Lower leg skin (tissue), 4 donors: Measurements from ENCODE around the gene EMC10. TPM values are rescaled to one million over a fixed set of nuclear protein-coding genes. Genes with fewer than 3 reads are reported as not detected.

Experiments
- DNase-seq, 2 donors: peaks; one replicate each; pipeline ENCODE4 v3.0.0-alpha.2; 2019; ENCODE audit warnings: low spot score in 2 of 2
- H3K4me3 ChIP-seq: fragments of 200-600 bp; sonication (generic); 2 replicates; pipeline ENCODE4 v1.5.1; 2017; ENCODE audit warnings: mild to moderate bottlenecking, low read depth; ENCODE audit not compliant: poor library complexity, severe bottlenecking
- CTCF ChIP-seq, 3 donors: fragments of 450-650 bp; IDR thresholded peaks; one replicate each; pipeline ENCODE4 v1.5.1; 2016; ENCODE audit warnings: antibody characterized with exemption in 3 of 3, mild to moderate bottlenecking in 3 of 3, moderate library complexity in 2 of 3
- POLR2A ChIP-seq, 2 donors: fragments of 450-650 bp; IDR thresholded peaks; one replicate each; pipeline ENCODE4 v1.6.1; 2016 to 2017; ENCODE audit warnings: antibody characterized with exemption in 2 of 2, mild to moderate bottlenecking in 1 of 2, moderate library complexity in 1 of 2
- WGBS, 2 donors: methylation state at CpG; one replicate each; pipeline ENCODE4 v1.1.5; 2018; 5-methylcytosine and 5-hydroxymethylcytosine counted together
- intact Hi-C: fragments of 100-400 bp; cut with DNase I; formaldehyde crosslinking; loops from one replicate; pipeline ENCODE4 v1.15.0; 2023; ENCODE audit warnings: low total_unique reads
- total RNA-seq, 4 donors: library from RNA; depleted of rRNA; stranded (reverse); fragments of >200 nt; gene quantifications; one replicate each; pipeline ENCODE4 v1.1.0, GENCODE V29; 2016

Gene EMC10
- total RNA-seq, 4 donors from 2014 or later: 35.1 to 93.5 (median 67.5) TPM

DNA sequence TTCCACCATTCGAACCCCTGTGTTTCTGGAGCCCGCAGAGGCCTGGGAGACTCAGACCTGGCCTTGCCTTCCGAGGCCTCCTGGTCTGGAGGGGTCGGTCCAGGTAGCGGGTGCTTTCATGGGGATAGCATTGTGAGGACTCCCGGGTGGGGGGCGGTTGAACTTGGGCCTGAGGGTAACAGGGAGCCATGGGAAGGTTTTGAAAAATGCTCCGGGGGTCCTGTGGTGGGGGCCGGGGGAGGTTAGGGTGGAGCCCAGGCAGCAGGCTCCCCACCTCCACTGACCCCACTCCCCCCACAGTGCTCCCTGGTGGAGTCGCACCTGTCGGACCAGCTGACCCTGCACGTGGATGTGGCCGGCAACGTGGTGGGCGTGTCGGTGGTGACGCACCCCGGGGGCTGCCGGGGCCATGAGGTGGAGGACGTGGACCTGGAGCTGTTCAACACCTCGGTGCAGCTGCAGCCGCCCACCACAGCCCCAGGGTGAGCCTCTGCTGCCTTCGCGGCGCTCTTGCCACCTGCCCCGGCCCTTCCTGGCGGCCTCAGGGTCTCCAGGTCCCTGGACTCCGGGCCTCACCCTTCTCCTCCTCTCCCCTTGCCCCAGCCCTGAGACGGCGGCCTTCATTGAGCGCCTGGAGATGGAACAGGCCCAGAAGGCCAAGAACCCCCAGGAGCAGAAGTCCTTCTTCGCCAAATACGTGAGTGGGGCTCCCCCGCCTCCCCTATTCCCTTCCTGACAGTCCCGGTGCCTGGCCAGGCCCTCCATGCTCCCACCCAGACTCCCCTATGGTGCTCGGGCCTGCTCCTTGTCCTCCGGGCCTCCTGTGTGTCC lies 4.2 kb downstream of the EMC10 start:
- no peak overlapping the region for H3K4me3 ChIP-seq
- DNase-seq: no peak
- WGBS, 2 donors: 89% methylated on average over 35 to 37 of the region's 37 CpGs
- no peak for TF ChIP-seq CTCF (IDR thresholded peaks at IDR 0.05)
- TF ChIP-seq POLR2A (IDR thresholded peaks at IDR 0.05): no peak
- intact Hi-C loops: no loop called here

GRCh38 chr19:50481351-50482149 lies 5.2 kb downstream of the EMC10 start:
- intact Hi-C loops: no loop called here
- TF ChIP-seq POLR2A (IDR thresholded peaks at IDR 0.05): no peak
- TF ChIP-seq CTCF (IDR thresholded peaks at IDR 0.05): no peak
- no peak overlapping the region for H3K4me3 ChIP-seq
- DNase-seq: no peak
- 93 to 95% methylated on average over 25 to 26 of the region's 27 CpGs for WGBS, 2 donors

DNA sequence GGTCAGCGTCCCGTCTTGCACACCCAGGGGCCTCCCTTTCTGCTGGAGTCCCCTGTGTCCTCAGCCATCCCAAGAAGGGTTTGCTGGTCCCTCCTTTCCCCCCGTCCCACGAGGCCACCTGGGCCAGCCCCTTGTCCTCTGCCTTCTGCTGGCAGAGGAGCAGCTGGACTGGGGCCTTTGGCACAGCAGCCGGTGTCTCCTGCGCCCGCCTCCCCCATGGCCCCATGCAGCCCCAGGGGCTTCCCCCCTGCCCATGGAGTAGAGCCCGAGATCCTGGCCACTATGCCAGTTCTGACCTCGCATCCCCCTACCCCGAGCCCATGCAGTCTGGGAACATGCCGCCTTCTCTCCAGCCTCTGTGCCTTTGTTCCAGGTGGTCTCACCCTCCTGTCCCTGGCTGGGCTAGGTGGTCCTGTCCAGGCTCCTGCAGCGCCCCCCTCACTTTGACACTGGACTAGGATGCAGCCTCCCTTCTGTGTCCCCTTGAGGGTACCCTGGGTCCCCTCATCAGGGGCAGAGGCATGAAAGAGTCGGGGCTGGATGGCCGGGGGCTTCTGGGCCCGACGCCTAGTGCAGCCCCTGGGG lies 6.1 kb downstream of the EMC10 start:
- no peak for TF ChIP-seq CTCF (IDR thresholded peaks at IDR 0.05)
- TF ChIP-seq POLR2A (IDR thresholded peaks at IDR 0.05): no peak
- WGBS, 2 donors: 81 to 89% methylated on average over 16 of the region's 16 CpGs
- H3K4me3 ChIP-seq: no peak overlapping the region
- intact Hi-C loops: no loop called here
- no peak for DNase-seq

- DNase-seq: no peak
- no peak for TF ChIP-seq POLR2A (IDR thresholded peaks at IDR 0.05)
- no peak for TF ChIP-seq CTCF (IDR thresholded peaks at IDR 0.05)
- 81 to 90% methylated on average over 10 of the region's 10 CpGs for WGBS, 2 donors
- H3K4me3 ChIP-seq: no peak overlapping the region
- intact Hi-C loops: no loop called here
These were observed 6.6 kb downstream of the EMC10 start for GRCh38 chr19:50482916-50483315.

- no peak for TF ChIP-seq CTCF (IDR thresholded peaks at IDR 0.05)
- DNase-seq: no peak
- H3K4me3 ChIP-seq: no peak overlapping the region
- intact Hi-C loops: no loop called here
- 86 to 87% methylated on average over 10 of the region's 10 CpGs for WGBS, 2 donors
These were observed 9.1 kb downstream of the EMC10 start for GRCh38 chr19:50485284-50485955.
